Esophagus (tissue), 2 donors: ENCODE data around the gene TTC28. TPM values are rescaled to one million over a fixed set of nuclear protein-coding genes. Genes with fewer than 3 reads are reported as not detected.

Experiments
- H3K27ac ChIP-seq, 2 donors: one replicate each; pipeline ENCODE4 v1.5.1; 2013; ENCODE audit warnings: low read depth in 2 of 2, mild to moderate bottlenecking in 2 of 2, inconsistent platforms in 1 of 2, low read length in 1 of 2, moderate library complexity in 1 of 2
- H3K27me3 ChIP-seq, 2 donors: one replicate each; pipeline ENCODE4 v1.6.1; 2013; ENCODE audit warnings: low read length in 2 of 2, control low read depth in 1 of 2, mild to moderate bottlenecking in 1 of 2; ENCODE audit not compliant: insufficient read depth in 2 of 2, control insufficient read depth in 1 of 2
- H3K36me3 ChIP-seq, 2 donors: one replicate each; pipeline ENCODE4 v1.6.1; 2013; ENCODE audit warnings: low read length in 1 of 2; ENCODE audit not compliant: control insufficient read depth in 2 of 2, insufficient read depth in 2 of 2
- H3K4me1 ChIP-seq, 2 donors: one replicate each; pipeline ENCODE4 v1.6.1; 2013; ENCODE audit warnings: low read length in 1 of 2; ENCODE audit not compliant: control insufficient read depth in 2 of 2, insufficient read depth in 2 of 2
- H3K4me3 ChIP-seq, 2 donors: one replicate each; pipeline ENCODE4 v1.5.1; 2013; ENCODE audit warnings: low read length in 2 of 2, mild to moderate bottlenecking in 2 of 2, low read depth in 1 of 2, moderate library complexity in 1 of 2
- H3K9me3 ChIP-seq, 2 donors: one replicate each; pipeline ENCODE4 v1.6.1; 2013; ENCODE audit warnings: mild to moderate bottlenecking in 2 of 2, low read depth in 1 of 2, low read length in 1 of 2, moderate library complexity in 1 of 2; ENCODE audit not compliant: control insufficient read depth in 2 of 2, insufficient read depth in 1 of 2
- WGBS, 2 donors: extraction: QIAGEN DNeasy Blood & Tissue Kit; methylation state at CpG; one replicate each; pipeline ENCODE4 v1.1.7; 2013; 5-methylcytosine and 5-hydroxymethylcytosine counted together
- polyA plus RNA-seq, 2 donors: library from polyadenylated mRNA; stranded (reverse); fragments of 200-250 nt; gene quantifications; one replicate each; pipeline ENCODE4 v1.2.3, GENCODE V29; 2013
- donor health status: healthy with polysubstance abuse.
- donor health status: Bipolar disorder and iron deficiency.

TTC28 gene
- polyA plus RNA-seq, 2 donors, result 1.4 to 2.6 TPM

- Histone ChIP-seq H3K36me3 (no peaks in the 10 kb centered on the region), H3K4me3 (no peak overlapping the region), H3K27ac (no peak overlapping the region), H3K9me3 (no peaks in the 10 kb centered on the region), H3K27me3 (no peaks in the 10 kb centered on the region), H3K4me1 (no peaks in the 10 kb centered on the region)
- WGBS, 2 donors, result 52 to 75% methylated on average over 7 of the region's 7 CpGs
Measured at GRCh38 chr22:28344918-28345703, 334.5 kb downstream of the TTC28 start.

GRCh38 chr22:28341001-28341400 is 338.6 kb downstream of the TTC28 start:
- H3K27ac ChIP-seq, result no peak overlapping the region
- no peak overlapping the region for H3K4me3 ChIP-seq
- no peaks in the 10 kb centered on the region for H3K36me3 ChIP-seq
- H3K27me3 ChIP-seq, result no peaks in the 10 kb centered on the region
- H3K9me3 ChIP-seq, result no peaks in the 10 kb centered on the region
- no peaks in the 10 kb centered on the region for H3K4me1 ChIP-seq

- H3K4me3 ChIP-seq, result no peak overlapping the region
- H3K4me1 ChIP-seq, result no peaks in the 10 kb centered on the region
- H3K27me3 ChIP-seq, result no peaks in the 10 kb centered on the region
- no peaks in the 10 kb centered on the region for H3K9me3 ChIP-seq
- no peaks in the 10 kb centered on the region for H3K36me3 ChIP-seq
- H3K27ac ChIP-seq, result no peak overlapping the region
- WGBS, 2 donors, result 48 to 53% methylated on average over 1 of the region's 1 CpG
Measured at GRCh38 chr22:28333088-28333487, 346.6 kb downstream of the TTC28 start.

- Histone ChIP-seq H3K4me3 (no peak overlapping the region), H3K9me3 (no peaks in the 10 kb centered on the region)
Measured at GRCh38 chr22:28332410-28332809, 347.2 kb downstream of the TTC28 start.

GRCh38 chr22:28331695-28332094 is 347.9 kb downstream of the TTC28 start:
- H3K4me3 ChIP-seq, result no peak overlapping the region

More at GRCh38 chr22:28332410-28332809, 347.2 kb downstream of the TTC28 start:
- 34 to 37% methylated on average over 1 of the region's 1 CpG for WGBS, 2 donors
- Histone ChIP-seq H3K4me1 (no peaks in the 10 kb centered on the region), H3K36me3 (no peaks in the 10 kb centered on the region), H3K27me3 (no peaks in the 10 kb centered on the region), H3K27ac (no peak overlapping the region)

GRCh38 chr22:28329186-28330073 is 350.2 kb downstream of the TTC28 start:
- no peaks in the 10 kb centered on the region for H3K36me3 ChIP-seq
- 72 to 82% methylated on average over 3 of the region's 3 CpGs for WGBS, 2 donors
- no peaks in the 10 kb centered on the region for H3K9me3 ChIP-seq
- H3K4me3 ChIP-seq, result no peak overlapping the region
- no peaks in the 10 kb centered on the region for H3K4me1 ChIP-seq
- H3K27me3 ChIP-seq, result no peaks in the 10 kb centered on the region
- no peak overlapping the region for H3K27ac ChIP-seq

More at GRCh38 chr22:28331695-28332094, 347.9 kb downstream of the TTC28 start:
- Histone ChIP-seq H3K4me1 (no peaks in the 10 kb centered on the region), H3K9me3 (no peaks in the 10 kb centered on the region), H3K27me3 (no peaks in the 10 kb centered on the region), H3K36me3 (no peaks in the 10 kb centered on the region), H3K27ac (no peak overlapping the region)

- H3K4me1 ChIP-seq, result no peaks in the 10 kb centered on the region
- WGBS, 2 donors, result 88 to 97% methylated on average over 1 of the region's 1 CpG
- H3K4me3 ChIP-seq, result no peak overlapping the region
- no peak overlapping the region for H3K27ac ChIP-seq
- no peaks in the 10 kb centered on the region for H3K9me3 ChIP-seq
- H3K36me3 ChIP-seq, result no peaks in the 10 kb centered on the region
- no peaks in the 10 kb centered on the region for H3K27me3 ChIP-seq
Measured at GRCh38 chr22:28328756-28329155, 350.9 kb downstream of the TTC28 start.

GRCh38 chr22:28316014-28316413 is 363.6 kb downstream of the TTC28 start:
- H3K27me3 ChIP-seq, result no peaks in the 10 kb centered on the region
- H3K36me3 ChIP-seq, result no peaks in the 10 kb centered on the region
- H3K27ac ChIP-seq, result no peak overlapping the region
- peaks cover 0 to 2% of the 10 kb centered on the region in 2 donors for H3K9me3 ChIP-seq
- WGBS, 2 donors, result 69 to 71% methylated on average over 4 of the region's 4 CpGs
- no peaks in the 10 kb centered on the region for H3K4me1 ChIP-seq
- H3K4me3 ChIP-seq, result no peak overlapping the region

- no peak overlapping the region for H3K4me3 ChIP-seq
- WGBS, 2 donors, result 84 to 94% methylated on average over 1 of the region's 1 CpG
Measured at GRCh38 chr22:28314959-28315358, 364.7 kb downstream of the TTC28 start.

More at GRCh38 chr22:28314959-28315358, 364.7 kb downstream of the TTC28 start:
- Histone ChIP-seq H3K9me3 (peaks cover 0 to 2% of the 10 kb centered on the region in 2 donors), H3K4me1 (no peaks in the 10 kb centered on the region), H3K27ac (no peak overlapping the region), H3K27me3 (no peaks in the 10 kb centered on the region), H3K36me3 (no peaks in the 10 kb centered on the region)
